ENCODE measurements around the gene TMEM19. TPM values are rescaled to one million over a fixed set of nuclear protein-coding genes. Genes with fewer than 3 reads are reported as not detected.

The TMEM19 gene
- polyA plus RNA-seq, 1 of the 3 experiments (the other 2 are of a cell fraction), result 12.6 TPM

Small RNAs within 50 kb of the gene (small RNA-seq; reads per million reads assigned to genes)
- gene RF00560, result 0 reads per million in 7 experiments

Other genes with a start within 250 kb of the TMEM19 start
- 1.4 and 5.6 TPM in 2 replicates for gene LGR5, start 246.3 kb upstream of the TMEM19 start, polyA plus RNA-seq (2012; rRNA removed)
- 19.1 and 32.0 TPM in 2 replicates for gene ZFC3H1, start 22.2 kb upstream of the TMEM19 start, polyA plus RNA-seq (2012; rRNA removed)
- 2.9 and 4.6 TPM in 2 replicates for gene THAP2, start 21.8 kb upstream of the TMEM19 start, polyA plus RNA-seq (2012; rRNA removed)
- gene RAB21, start 68.8 kb downstream of the TMEM19 start, polyA plus RNA-seq (2012; rRNA removed), result 6.5 and 8.3 TPM in 2 replicates
- 8.6 and 12.0 TPM in 2 replicates for gene TBC1D15, start 153.7 kb downstream of the TMEM19 start, polyA plus RNA-seq (2012; rRNA removed)

Measured in SK-N-SH (cell line).